ENCODE results near the gene CNOT6L.

DNA sequence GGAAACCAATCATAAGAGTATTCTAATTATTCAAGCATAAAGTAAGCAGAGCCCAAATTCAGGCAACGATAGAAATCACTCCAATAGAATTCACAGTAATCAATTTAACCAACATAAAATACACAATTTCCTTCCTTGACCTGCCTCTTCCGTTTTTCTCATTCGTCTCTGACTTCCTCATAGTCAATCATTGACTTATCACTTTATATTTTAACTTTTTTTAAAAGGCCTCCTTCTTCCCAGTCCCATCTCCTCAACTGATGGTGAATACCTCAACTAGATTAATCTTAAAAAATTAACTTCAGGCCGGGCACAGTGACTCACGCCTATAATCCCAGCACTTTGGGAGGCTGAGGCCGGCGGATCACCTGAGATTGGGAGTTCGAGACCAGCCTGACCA, 13.3 kb downstream of the CNOT6L start:
- TF ChIP-seq, protein P1, sequence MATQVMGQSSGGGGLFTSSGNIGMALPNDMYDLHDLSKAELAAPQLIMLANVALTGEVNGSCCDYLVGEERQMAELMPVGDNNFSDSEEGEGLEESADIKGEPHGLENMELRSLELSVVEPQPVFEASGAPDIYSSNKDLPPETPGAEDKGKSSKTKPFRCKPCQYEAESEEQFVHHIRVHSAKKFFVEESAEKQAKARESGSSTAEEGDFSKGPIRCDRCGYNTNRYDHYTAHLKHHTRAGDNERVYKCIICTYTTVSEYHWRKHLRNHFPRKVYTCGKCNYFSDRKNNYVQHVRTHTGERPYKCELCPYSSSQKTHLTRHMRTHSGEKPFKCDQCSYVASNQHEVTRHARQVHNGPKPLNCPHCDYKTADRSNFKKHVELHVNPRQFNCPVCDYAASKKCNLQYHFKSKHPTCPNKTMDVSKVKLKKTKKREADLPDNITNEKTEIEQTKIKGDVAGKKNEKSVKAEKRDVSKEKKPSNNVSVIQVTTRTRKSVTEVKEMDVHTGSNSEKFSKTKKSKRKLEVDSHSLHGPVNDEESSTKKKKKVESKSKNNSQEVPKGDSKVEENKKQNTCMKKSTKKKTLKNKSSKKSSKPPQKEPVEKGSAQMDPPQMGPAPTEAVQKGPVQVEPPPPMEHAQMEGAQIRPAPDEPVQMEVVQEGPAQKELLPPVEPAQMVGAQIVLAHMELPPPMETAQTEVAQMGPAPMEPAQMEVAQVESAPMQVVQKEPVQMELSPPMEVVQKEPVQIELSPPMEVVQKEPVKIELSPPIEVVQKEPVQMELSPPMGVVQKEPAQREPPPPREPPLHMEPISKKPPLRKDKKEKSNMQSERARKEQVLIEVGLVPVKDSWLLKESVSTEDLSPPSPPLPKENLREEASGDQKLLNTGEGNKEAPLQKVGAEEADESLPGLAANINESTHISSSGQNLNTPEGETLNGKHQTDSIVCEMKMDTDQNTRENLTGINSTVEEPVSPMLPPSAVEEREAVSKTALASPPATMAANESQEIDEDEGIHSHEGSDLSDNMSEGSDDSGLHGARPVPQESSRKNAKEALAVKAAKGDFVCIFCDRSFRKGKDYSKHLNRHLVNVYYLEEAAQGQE (IDR thresholded peaks at IDR 0.05; ENCODE audit: low read depth, low read length) = no peak
- TF ChIP-seq EP300 (IDR thresholded peaks at IDR 0.05; ENCODE audit: borderline replicate concordance in 1 of 2, low read depth in 1 of 2, low read length in 1 of 2) = no peak
- TF ChIP-seq, protein P2, sequence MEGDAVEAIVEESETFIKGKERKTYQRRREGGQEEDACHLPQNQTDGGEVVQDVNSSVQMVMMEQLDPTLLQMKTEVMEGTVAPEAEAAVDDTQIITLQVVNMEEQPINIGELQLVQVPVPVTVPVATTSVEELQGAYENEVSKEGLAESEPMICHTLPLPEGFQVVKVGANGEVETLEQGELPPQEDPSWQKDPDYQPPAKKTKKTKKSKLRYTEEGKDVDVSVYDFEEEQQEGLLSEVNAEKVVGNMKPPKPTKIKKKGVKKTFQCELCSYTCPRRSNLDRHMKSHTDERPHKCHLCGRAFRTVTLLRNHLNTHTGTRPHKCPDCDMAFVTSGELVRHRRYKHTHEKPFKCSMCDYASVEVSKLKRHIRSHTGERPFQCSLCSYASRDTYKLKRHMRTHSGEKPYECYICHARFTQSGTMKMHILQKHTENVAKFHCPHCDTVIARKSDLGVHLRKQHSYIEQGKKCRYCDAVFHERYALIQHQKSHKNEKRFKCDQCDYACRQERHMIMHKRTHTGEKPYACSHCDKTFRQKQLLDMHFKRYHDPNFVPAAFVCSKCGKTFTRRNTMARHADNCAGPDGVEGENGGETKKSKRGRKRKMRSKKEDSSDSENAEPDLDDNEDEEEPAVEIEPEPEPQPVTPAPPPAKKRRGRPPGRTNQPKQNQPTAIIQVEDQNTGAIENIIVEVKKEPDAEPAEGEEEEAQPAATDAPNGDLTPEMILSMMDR (IDR thresholded peaks at IDR 0.05) = no peak
- no peak for TF ChIP-seq CHD2 (IDR thresholded peaks at IDR 0.05; ENCODE audit: low read length, partially characterized antibody)
- no peak for TF ChIP-seq TCF12 (IDR thresholded peaks at IDR 0.05)
- TF ChIP-seq RXRA (IDR thresholded peaks at IDR 0.05; ENCODE audit: borderline replicate concordance, low read depth) = no peak
- no peak for TF ChIP-seq GATA2 (CRISPR knock-in tag; IDR thresholded peaks at IDR 0.05)
- no peak for TF ChIP-seq TAF1 (IDR thresholded peaks at IDR 0.05; ENCODE audit: borderline replicate concordance, low read depth, low read length)
- no peak for TF ChIP-seq FOXM1 (IDR thresholded peaks at IDR 0.05; ENCODE audit: low read depth)
- TF ChIP-seq FOSL2 (IDR thresholded peaks at IDR 0.05; ENCODE audit: borderline replicate concordance, low read depth) = no peak
- TF ChIP-seq, protein P3, sequence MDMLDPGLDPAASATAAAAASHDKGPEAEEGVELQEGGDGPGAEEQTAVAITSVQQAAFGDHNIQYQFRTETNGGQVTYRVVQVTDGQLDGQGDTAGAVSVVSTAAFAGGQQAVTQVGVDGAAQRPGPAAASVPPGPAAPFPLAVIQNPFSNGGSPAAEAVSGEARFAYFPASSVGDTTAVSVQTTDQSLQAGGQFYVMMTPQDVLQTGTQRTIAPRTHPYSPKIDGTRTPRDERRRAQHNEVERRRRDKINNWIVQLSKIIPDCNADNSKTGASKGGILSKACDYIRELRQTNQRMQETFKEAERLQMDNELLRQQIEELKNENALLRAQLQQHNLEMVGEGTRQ (IDR thresholded peaks at IDR 0.05; ENCODE audit: borderline replicate concordance, low read depth, low read length) = no peak
- no peak for TF ChIP-seq YY1 (IDR thresholded peaks at IDR 0.05; ENCODE audit: low read depth)
